ENCODE results near the gene ZBTB7B. TPM values are rescaled to one million over a fixed set of nuclear protein-coding genes. Genes with fewer than 3 reads are reported as not detected.

The ZBTB7B gene
- total RNA-seq, 2 donors from 2014 or later: 35.3 to 66.3 TPM

DNA sequence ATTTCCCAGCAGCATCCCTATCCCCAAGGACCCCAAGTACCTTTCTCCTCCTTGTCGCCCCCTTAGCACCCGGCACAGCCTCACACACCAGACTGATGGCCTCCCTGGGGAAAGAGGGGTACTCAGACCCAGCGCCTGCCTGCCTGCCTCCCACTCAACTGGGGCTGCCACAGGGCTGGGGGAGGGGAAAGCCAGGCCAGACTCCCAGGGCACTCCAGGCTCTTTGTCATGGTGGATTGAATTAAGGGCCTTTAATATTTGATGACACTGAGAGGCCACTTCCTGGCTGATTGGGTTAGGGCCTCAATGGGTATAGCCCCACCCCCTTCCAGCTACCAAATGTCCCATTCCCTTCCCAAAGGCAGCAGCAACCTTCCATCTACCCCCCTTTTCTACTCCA lies 33.9 kb upstream of the ZBTB7B start:
- TF ChIP-seq, protein P1, sequence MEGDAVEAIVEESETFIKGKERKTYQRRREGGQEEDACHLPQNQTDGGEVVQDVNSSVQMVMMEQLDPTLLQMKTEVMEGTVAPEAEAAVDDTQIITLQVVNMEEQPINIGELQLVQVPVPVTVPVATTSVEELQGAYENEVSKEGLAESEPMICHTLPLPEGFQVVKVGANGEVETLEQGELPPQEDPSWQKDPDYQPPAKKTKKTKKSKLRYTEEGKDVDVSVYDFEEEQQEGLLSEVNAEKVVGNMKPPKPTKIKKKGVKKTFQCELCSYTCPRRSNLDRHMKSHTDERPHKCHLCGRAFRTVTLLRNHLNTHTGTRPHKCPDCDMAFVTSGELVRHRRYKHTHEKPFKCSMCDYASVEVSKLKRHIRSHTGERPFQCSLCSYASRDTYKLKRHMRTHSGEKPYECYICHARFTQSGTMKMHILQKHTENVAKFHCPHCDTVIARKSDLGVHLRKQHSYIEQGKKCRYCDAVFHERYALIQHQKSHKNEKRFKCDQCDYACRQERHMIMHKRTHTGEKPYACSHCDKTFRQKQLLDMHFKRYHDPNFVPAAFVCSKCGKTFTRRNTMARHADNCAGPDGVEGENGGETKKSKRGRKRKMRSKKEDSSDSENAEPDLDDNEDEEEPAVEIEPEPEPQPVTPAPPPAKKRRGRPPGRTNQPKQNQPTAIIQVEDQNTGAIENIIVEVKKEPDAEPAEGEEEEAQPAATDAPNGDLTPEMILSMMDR (IDR thresholded peaks at IDR 0.05): no peak
- H3K27me3 ChIP-seq (replicated peaks; ENCODE audit: insufficient read depth): no peaks in the 10 kb centered on the region
- H3K27ac ChIP-seq: peak overlapping the region; percentile 98 to 99
- H3K36me3 ChIP-seq: peaks cover 33% of the 10 kb centered on the region
- no peak for ATAC-seq (ENCODE audit: insufficient number of reproducible peaks, low FRiP score, low read depth)
- H3K4me3 ChIP-seq: no peak overlapping the region
- no peaks in the 10 kb centered on the region for H3K9me3 ChIP-seq
- no peak for DNase-seq (ENCODE audit: low spot score)
- H3K4me1 ChIP-seq (ENCODE audit: control insufficient read depth in 1 of 2, low read depth in 2 of 2): peaks cover 33 to 51% of the 10 kb centered on the region in 2 donors

DNA sequence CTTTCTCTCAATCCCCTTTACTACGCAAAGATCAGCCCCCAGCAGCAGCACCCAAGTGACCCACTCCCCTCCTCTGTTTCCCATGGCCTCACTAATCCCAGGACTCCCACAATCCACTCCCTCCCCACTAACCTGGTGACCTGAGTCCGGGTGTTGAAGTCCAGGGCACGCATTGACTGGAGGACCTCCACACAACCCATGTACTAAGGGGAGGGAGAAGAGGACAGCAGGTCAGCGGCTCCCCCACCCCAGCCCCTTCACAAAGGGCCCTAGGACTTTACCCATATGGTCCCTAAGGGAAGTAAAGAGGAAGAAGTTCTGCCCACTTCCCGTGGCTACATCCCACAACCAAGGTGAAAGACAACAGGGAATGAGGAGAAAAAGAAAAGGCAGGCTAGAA lies 33.4 kb upstream of the ZBTB7B start:
- no peak for DNase-seq (ENCODE audit: low spot score)
- no peaks in the 10 kb centered on the region for H3K27me3 ChIP-seq (replicated peaks; ENCODE audit: insufficient read depth)
- H3K9me3 ChIP-seq: no peaks in the 10 kb centered on the region
- H3K4me1 ChIP-seq (ENCODE audit: control insufficient read depth in 1 of 2, low read depth in 2 of 2): peaks cover 33 to 51% of the 10 kb centered on the region in 2 donors
- TF ChIP-seq, protein P1 (IDR thresholded peaks at IDR 0.05): no peak
- peak overlapping the region; percentile 83 for H3K4me3 ChIP-seq
- peak overlapping the region; percentile 98 to 99 for H3K27ac ChIP-seq
- no peak for ATAC-seq (ENCODE audit: insufficient number of reproducible peaks, low FRiP score, low read depth)
- peaks cover 28% of the 10 kb centered on the region for H3K36me3 ChIP-seq

DNA sequence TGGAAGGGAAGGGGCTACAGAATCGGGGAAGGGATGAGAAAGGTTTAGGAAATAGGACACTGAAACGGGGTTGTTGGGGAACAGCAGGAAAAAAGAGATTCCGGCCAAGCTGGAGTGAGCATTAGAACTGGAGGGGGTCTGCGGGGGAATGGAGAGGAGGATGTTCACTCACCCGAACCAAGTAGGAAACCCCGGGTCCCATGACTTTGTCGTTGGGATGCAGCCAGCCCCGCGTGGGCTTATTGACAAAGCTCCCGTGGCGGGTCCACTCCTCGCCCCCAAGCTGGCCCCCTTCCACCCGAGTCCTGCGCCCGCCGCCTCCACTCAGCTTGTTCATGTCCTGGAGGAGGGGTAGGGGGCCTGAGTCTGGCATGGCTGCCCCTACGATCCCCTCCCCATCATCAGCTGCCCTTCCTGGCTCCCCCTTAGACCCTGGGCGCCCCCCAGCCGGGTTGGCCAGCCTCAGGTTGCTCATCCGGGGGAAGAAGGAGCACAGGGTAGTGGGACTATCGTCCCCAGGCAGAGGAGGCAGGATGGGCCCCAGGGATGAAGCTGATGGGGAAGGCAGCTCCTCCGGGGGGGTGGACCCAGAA lies 32.6 kb upstream of the ZBTB7B start:
- DNase-seq (ENCODE audit: low spot score): no peak
- TF ChIP-seq, protein P1 (IDR thresholded peaks at IDR 0.05): no peak
- Histone ChIP-seq H3K4me1 (ENCODE audit: control insufficient read depth in 1 of 2, low read depth in 2 of 2) (peaks cover 33 to 51% of the 10 kb centered on the region in 2 donors), H3K27me3 (replicated peaks; ENCODE audit: insufficient read depth) (no peaks in the 10 kb centered on the region), H3K36me3 (peaks cover 23% of the 10 kb centered on the region), H3K9me3 (no peaks in the 10 kb centered on the region), H3K4me3 (peak overlapping the region; percentile 83), H3K27ac (peak overlapping the region; percentile 98 to 99)
- ATAC-seq (ENCODE audit: insufficient number of reproducible peaks, low FRiP score, low read depth): no peak

DNA sequence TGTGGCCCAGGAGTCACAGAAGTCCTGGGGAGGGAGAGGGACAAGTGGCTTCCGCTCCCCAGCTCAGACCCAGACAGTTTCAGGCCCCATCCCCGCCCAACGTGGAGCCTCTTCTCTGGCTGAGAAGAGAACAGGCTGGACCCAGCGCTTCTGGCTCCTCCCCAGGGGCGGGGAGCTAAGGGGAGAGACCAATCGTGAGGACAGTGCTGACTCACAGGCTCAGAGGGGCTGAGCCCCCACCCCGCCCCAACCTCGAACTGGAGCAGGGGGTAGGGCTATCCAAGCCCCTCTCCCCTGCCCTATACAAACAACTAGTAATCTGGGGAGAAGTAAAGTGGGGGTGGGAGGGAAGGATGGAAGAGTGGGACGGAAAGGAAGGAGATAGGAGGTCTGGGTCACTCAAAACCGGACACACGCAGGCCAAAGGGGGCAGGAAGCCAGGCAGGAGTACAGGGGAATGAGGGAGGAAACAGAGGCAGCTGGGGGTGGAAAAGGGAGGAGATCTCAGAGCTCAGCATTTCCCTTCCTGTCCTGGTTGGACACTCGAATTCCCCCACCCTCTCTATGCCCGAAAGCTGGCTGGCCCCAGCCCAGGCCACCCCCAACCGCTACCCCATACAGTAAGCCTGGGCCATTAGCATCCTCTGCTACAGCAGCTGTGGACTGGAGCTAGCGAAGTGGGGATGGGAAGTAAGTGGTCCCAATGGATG lies 31.8 kb upstream of the ZBTB7B start, which contains the start of gene SHC1:
Gene SHC1 (minus strand): TSS at position 117 of the 710 bp plus-strand sequence. CDS start 221 bp downstream, outside the sequence.
- TF ChIP-seq, protein P1 (IDR thresholded peaks at IDR 0.05): no peak
- Histone ChIP-seq H3K9me3 (no peaks in the 10 kb centered on the region), H3K4me3 (peak within 1 kb of the TSS; percentile 83), H3K27ac (peak within 1 kb of the TSS; percentile 98 to 99), H3K27me3 (replicated peaks; ENCODE audit: insufficient read depth) (no peaks in the 10 kb centered on the region), H3K36me3 (peaks cover 17% of the 10 kb centered on the region), H3K4me1 (ENCODE audit: control insufficient read depth in 1 of 2, low read depth in 2 of 2) (peaks cover 33 to 51% of the 10 kb centered on the region in 2 donors)
- ATAC-seq (ENCODE audit: insufficient number of reproducible peaks, low FRiP score, low read depth): peak; percentile 16
- DNase-seq (ENCODE audit: low spot score): peak; percentile 77

DNA sequence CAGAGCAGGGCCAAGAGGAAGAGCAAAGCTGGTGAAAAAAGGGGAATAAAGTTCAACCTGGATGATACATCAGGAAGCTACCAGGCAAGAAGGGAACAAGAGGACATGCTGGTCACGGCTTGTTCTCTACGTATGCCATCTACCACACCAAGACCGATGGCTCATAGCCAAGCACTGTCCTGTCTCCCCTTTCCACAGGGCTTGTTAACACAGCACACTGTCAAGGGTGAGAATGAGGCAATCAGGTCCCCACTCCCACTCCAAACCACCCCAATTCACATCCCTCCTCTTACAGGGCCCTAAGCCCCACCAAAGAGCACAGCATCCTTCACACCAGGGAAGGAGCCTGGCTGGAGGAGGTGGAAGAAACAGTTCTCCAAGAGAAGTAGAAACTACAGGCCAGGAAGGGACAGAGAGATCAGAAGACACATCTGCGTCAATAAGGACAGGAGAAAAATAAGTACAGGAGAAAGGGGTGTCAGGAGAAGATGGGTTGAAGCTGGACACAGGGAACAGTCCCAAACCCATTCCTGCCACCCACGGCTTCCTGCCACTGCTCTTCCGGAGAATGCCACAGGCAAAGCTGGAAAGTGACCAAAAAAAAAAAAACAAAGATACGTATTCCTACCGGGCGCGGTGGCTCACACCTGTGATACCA lies 31.1 kb upstream of the ZBTB7B start:
- TF ChIP-seq, protein P1 (IDR thresholded peaks at IDR 0.05): no peak
- no peak for ATAC-seq (ENCODE audit: insufficient number of reproducible peaks, low FRiP score, low read depth)
- H3K27me3 ChIP-seq (replicated peaks; ENCODE audit: insufficient read depth): no peaks in the 10 kb centered on the region
- peaks cover 36 to 57% of the 10 kb centered on the region in 2 donors for H3K4me1 ChIP-seq (ENCODE audit: control insufficient read depth in 1 of 2, low read depth in 2 of 2)
- peak overlapping the region; percentile 83 for H3K4me3 ChIP-seq
- DNase-seq (ENCODE audit: low spot score): peak; percentile 29
- H3K9me3 ChIP-seq: no peaks in the 10 kb centered on the region
- H3K36me3 ChIP-seq: peaks cover 11% of the 10 kb centered on the region
- peak overlapping the region; percentile 98 to 99 for H3K27ac ChIP-seq
